ENCODE results near the gene FGF19. TPM values are rescaled to one million over a fixed set of nuclear protein-coding genes. Genes with fewer than 3 reads are reported as not detected.
A peak's percentile ranks its signal among the peaks of the same experiment; 100 is the strongest.

FGF19 gene
- total RNA-seq, 1 experiment from 2014 or later = 17.6 TPM

GRCh38 chr11:69683764-69684333 is 20.0 kb downstream of the FGF19 start:
- H3K36me3 Mint-ChIP-seq = no peaks in the 10 kb centered on the region
- peak; percentile 75 for DNase-seq (ENCODE audit: low spot score)
- no peak overlapping the region for H3K27ac Mint-ChIP-seq
- POLR2A ChIA-PET = interaction anchor here (1.5 kb wide), 1 partner anchor 21 kb away, joined by 3 read pairs; no protein-coding TSS in a partner anchor
- H3K4me3 Mint-ChIP-seq = no peak overlapping the region
- ATAC-seq = peak; percentile 69
- H3K4me1 Mint-ChIP-seq = peaks cover 5% of the 10 kb centered on the region
- peaks cover 10% of the 10 kb centered on the region for H3K27me3 Mint-ChIP-seq (ENCODE audit: low read depth)
- TF ChIP-seq CTCF (IDR thresholded peaks at IDR 0.05) = peak; percentile 59
- no peak for TF ChIP-seq NFE2L1 (CRISPR knock-in tag; IDR thresholded peaks at IDR 0.05)
- CTCF ChIA-PET = interaction anchor here (0.6 to 2.5 kb wide), 40 partner anchors 9 to 583 kb away, joined by 3 to 34 read pairs (median 4); partner anchors contain the start of genes FGF19, LTO1 and MYEOV
- peaks cover 7% of the 10 kb centered on the region for H3K9me3 Mint-ChIP-seq

GRCh38 chr11:69682681-69683326 is 21.0 kb downstream of the FGF19 start:
- ATAC-seq = no peak
- CTCF ChIA-PET = no interaction called here
- Mint-ChIP-seq H3K4me3 (no peak overlapping the region), H3K36me3 (no peaks in the 10 kb centered on the region), H3K27me3 (ENCODE audit: low read depth) (peaks cover 10% of the 10 kb centered on the region), H3K4me1 (no peaks in the 10 kb centered on the region), H3K27ac (no peak overlapping the region), H3K9me3 (no peaks in the 10 kb centered on the region)
- DNase-seq (ENCODE audit: low spot score) = no peak
- POLR2A ChIA-PET = no interaction called here
- TF ChIP-seq OVOL2 (CRISPR knock-in tag; IDR thresholded peaks at IDR 0.05; ENCODE audit: borderline replicate concordance) = no peak

- Mint-ChIP-seq H3K4me1 (no peaks in the 10 kb centered on the region), H3K27ac (no peak overlapping the region), H3K9me3 (no peaks in the 10 kb centered on the region), H3K4me3 (no peak overlapping the region), H3K36me3 (no peaks in the 10 kb centered on the region), H3K27me3 (ENCODE audit: low read depth) (peaks cover 10% of the 10 kb centered on the region)
- ChIA-PET POLR2A (no interaction called here), CTCF (no interaction called here)
- DNase-seq (ENCODE audit: low spot score) (no peak), ATAC-seq (no peak)
- TF ChIP-seq TEAD1 (CRISPR knock-in tag; IDR thresholded peaks at IDR 0.05) (no peak), RORB (CRISPR knock-in tag; IDR thresholded peaks at IDR 0.05) (no peak), GABPB1 (CRISPR knock-in tag; IDR thresholded peaks at IDR 0.05) (no peak), ZBTB21 (CRISPR knock-in tag; IDR thresholded peaks at IDR 0.05; ENCODE audit: borderline replicate concordance) (no peak), NFYB (CRISPR knock-in tag; conservative IDR thresholded peaks at IDR 0.05; ENCODE audit: low read depth) (no peak), ZNF423 (CRISPR knock-in tag; IDR thresholded peaks at IDR 0.05) (no peak), E2F4 (CRISPR knock-in tag; IDR thresholded peaks at IDR 0.05; ENCODE audit: borderline replicate concordance, low read depth) (no peak), SMAD4 (CRISPR knock-in tag; IDR thresholded peaks at IDR 0.05) (no peak), TP53 (CRISPR knock-in tag; IDR thresholded peaks at IDR 0.05) (no peak), ZNF396 (CRISPR knock-in tag; IDR thresholded peaks at IDR 0.05; ENCODE audit: borderline replicate concordance) (no peak), HMGA2 (CRISPR knock-in tag; IDR thresholded peaks at IDR 0.05) (no peak), ERG (CRISPR knock-in tag; IDR thresholded peaks at IDR 0.05) (no peak), SOX15 (CRISPR knock-in tag; IDR thresholded peaks at IDR 0.05) (no peak), FOXK1 (CRISPR knock-in tag; IDR thresholded peaks at IDR 0.05) (no peak), AFF4 (CRISPR knock-in tag; IDR thresholded peaks at IDR 0.05; ENCODE audit: borderline replicate concordance) (no peak), ATF2 (CRISPR knock-in tag; IDR thresholded peaks at IDR 0.05; ENCODE audit: borderline replicate concordance, low read depth) (no peak), ZNF317 (CRISPR knock-in tag; IDR thresholded peaks at IDR 0.05; ENCODE audit: borderline replicate concordance, low read depth) (no peak), JUN (CRISPR knock-in tag; IDR thresholded peaks at IDR 0.05) (no peak), ZBTB43 (CRISPR knock-in tag; IDR thresholded peaks at IDR 0.05) (no peak)
These were observed 21.6 kb downstream of the FGF19 start for GRCh38 chr11:69682221-69682620.

Measured in WTC11 (cell line).